IMR-90 (cell line): ENCODE results near the gene CHST2. TPM values are rescaled to one million over a fixed set of nuclear protein-coding genes. Genes with fewer than 3 reads are reported as not detected.
A peak's percentile ranks its signal among the peaks of the same experiment; 100 is the strongest.

Experiments
- ATAC-seq: fragments of 200-7000 bp; cut with Tn5 transposase; 2 replicates; pipeline ENCODE4 v1.9.1; 2020; ENCODE audit warnings: low read depth, mild to moderate bottlenecking, moderate library complexity
- BruUV-seq: library from RNA; stranded (reverse); fragments of 400-500 nt; replicated peaks from 2 replicates; lab custom pipeline; 2021; lab: Mats Ljungman, UMichigan
- CTCF ChIA-PET: fragments of 300-600 bp; formaldehyde crosslinking; extraction: SDS; loops from one replicate; lab custom pipeline; 2021; ENCODE audit warnings: antibody characterized with exemption; lab: Yijun Ruan, JAX
- POLR2A ChIA-PET: fragments of 300-600 bp; sonication (Branson Sonifier 250); formaldehyde crosslinking; loops from one replicate; lab custom pipeline; 2022; ENCODE audit warnings: antibody characterized with exemption; ENCODE audit not compliant: unreplicated experiment; lab: Charles Lee
- DNase-seq: peaks from one replicate; pipeline ENCODE4 v3.0.0; 2013
- H2AFZ ChIP-seq: replicated peaks from 2 replicates; pipeline ENCODE3; 2013; ENCODE audit warnings: low read length, mild to moderate bottlenecking; ENCODE audit not compliant: poor library complexity
- H2AK5ac ChIP-seq: 2 replicates; pipeline ENCODE4 v1.6.1; 2013; ENCODE audit warnings: low read depth, low read length, inconsistent platforms
- H2AK9ac ChIP-seq: replicated peaks from 2 replicates; pipeline ENCODE3; 2013; ENCODE audit warnings: mild to moderate bottlenecking, low read depth, low read length, moderate library complexity; ENCODE audit not compliant: poor library complexity
- H2BK120ac ChIP-seq: 2 replicates; pipeline ENCODE4 v1.6.1; 2013; ENCODE audit warnings: low read depth, low read length, inconsistent platforms
- H2BK15ac ChIP-seq: 3 replicates; pipeline ENCODE4 v1.6.1; 2013; ENCODE audit warnings: low read depth, low read length, inconsistent platforms
- H2BK20ac ChIP-seq: 2 replicates; pipeline ENCODE4 v1.6.1; 2013; ENCODE audit warnings: low read depth, mild to moderate bottlenecking, inconsistent platforms, low read length, moderate library complexity
- H2BK5ac ChIP-seq: 2 replicates; pipeline ENCODE4 v1.6.1; 2013; ENCODE audit warnings: mild to moderate bottlenecking, low read depth, low read length, inconsistent platforms; ENCODE audit not compliant: poor library complexity, severe bottlenecking
- H3K14ac ChIP-seq: replicated peaks from 2 replicates; pipeline ENCODE4 v1.6.1; 2013; ENCODE audit warnings: low read depth, low read length, inconsistent platforms
- H3K18ac ChIP-seq: 2 replicates; pipeline ENCODE4 v1.6.1; 2013; ENCODE audit warnings: low read depth, low read length, control low read depth
- H3K23ac ChIP-seq: 2 replicates; pipeline ENCODE4 v1.6.1; 2013; ENCODE audit warnings: low read depth, low read length, inconsistent platforms
- H3K27ac ChIP-seq: 2 replicates; pipeline ENCODE4 v1.5.1; 2013; ENCODE audit warnings: mild to moderate bottlenecking, control low read depth, low read length; ENCODE audit not compliant: insufficient read depth
- H3K27me3 ChIP-seq: 2 replicates; pipeline ENCODE4 v1.6.1; 2013; ENCODE audit warnings: low read length; ENCODE audit not compliant: control insufficient read depth, insufficient read depth
- H3K36me3 ChIP-seq: 2 replicates; pipeline ENCODE4 v1.6.1; 2013; ENCODE audit warnings: low read length, mixed read lengths; ENCODE audit not compliant: control insufficient read depth, insufficient read depth
- H3K4ac ChIP-seq: 2 replicates; pipeline ENCODE4 v1.6.1; 2013; ENCODE audit warnings: low read depth, low read length, inconsistent platforms
- H3K4me1 ChIP-seq: 2 replicates; pipeline ENCODE4 v1.6.1; 2013; ENCODE audit warnings: low read length, mixed read lengths; ENCODE audit not compliant: control insufficient read depth, insufficient read depth
- H3K4me2 ChIP-seq: 2 replicates; pipeline ENCODE4 v1.6.1; 2013; ENCODE audit warnings: low read depth, mild to moderate bottlenecking, control low read depth, low read length, moderate library complexity
- H3K4me3 ChIP-seq: 2 replicates; pipeline ENCODE4 v1.5.1; 2013; ENCODE audit warnings: low read depth, mild to moderate bottlenecking, control low read depth, low read length, moderate library complexity; ENCODE audit not compliant: insufficient read depth
- H3K56ac ChIP-seq: 2 replicates; pipeline ENCODE4 v1.6.1; 2013; ENCODE audit warnings: low read length, inconsistent platforms; ENCODE audit not compliant: insufficient read depth; ENCODE audit errors: extremely low read depth
- H3K79me1 ChIP-seq, 2 experiments: 2 replicates each; pipeline ENCODE4 v1.6.1; 2013; ENCODE audit warnings: low read length in 2 of 2, inconsistent platforms in 1 of 2, low read depth in 1 of 2
- H3K9ac ChIP-seq: 2 replicates; pipeline ENCODE4 v1.6.1; 2013; ENCODE audit warnings: low read depth, low read length, control low read depth
- H3K9me1 ChIP-seq: 2 replicates; pipeline ENCODE4 v1.6.1; 2013; ENCODE audit warnings: low read length, inconsistent platforms; ENCODE audit not compliant: insufficient read depth
- H3K9me3 ChIP-seq: 2 replicates; pipeline ENCODE4 v1.6.1; 2013; ENCODE audit warnings: low read length; ENCODE audit not compliant: control insufficient read depth, insufficient read depth
- H4K20me1 ChIP-seq: 2 replicates; pipeline ENCODE4 v1.6.1; 2013; ENCODE audit warnings: low read length, inconsistent platforms; ENCODE audit not compliant: insufficient read depth
- H4K5ac ChIP-seq: 2 replicates; pipeline ENCODE4 v1.6.1; 2013; ENCODE audit warnings: mild to moderate bottlenecking, low read depth, low read length, control low read depth
- H4K8ac ChIP-seq, 2 experiments: 2 replicates each; pipeline ENCODE4 v1.6.1; 2013; ENCODE audit warnings: low read depth in 2 of 2, low read length in 2 of 2, control low read depth in 1 of 2, inconsistent platforms in 1 of 2
- H4K91ac ChIP-seq: 2 replicates; pipeline ENCODE4 v1.6.1; 2013; ENCODE audit warnings: low read depth, low read length, inconsistent platforms; ENCODE audit not compliant: insufficient read depth
- BHLHE40 ChIP-seq: fragments of 150-350 bp; IDR thresholded peaks from 2 replicates; pipeline ENCODE4 v1.6.1; 2016; ENCODE audit warnings: mild to moderate bottlenecking, low read depth, low read length
- CEBPB ChIP-seq: IDR thresholded peaks from 2 replicates; pipeline ENCODE4 v1.6.1; 2012; ENCODE audit warnings: low read depth, low read length, improper control_type of control experiment
- CHD1 ChIP-seq: IDR thresholded peaks from 2 replicates; pipeline ENCODE4 v1.6.1; 2012; ENCODE audit warnings: low read depth, low read length, improper control_type of control experiment
- CTCF ChIP-seq: conservative IDR thresholded peaks from 2 replicates; pipeline ENCODE4 v1.5.1; 2012; ENCODE audit warnings: mild to moderate bottlenecking, low read depth, low read length, improper control_type of control experiment
- FOS ChIP-seq: fragments of 150-350 bp; IDR thresholded peaks from 2 replicates; pipeline ENCODE4 v1.6.1; 2016; ENCODE audit warnings: low read depth, low read length
- MAFK ChIP-seq: IDR thresholded peaks from 2 replicates; pipeline ENCODE4 v1.6.1; 2012; ENCODE audit warnings: low read depth, low read length, improper control_type of control experiment
- MAZ ChIP-seq: IDR thresholded peaks from 2 replicates; pipeline ENCODE4 v1.6.1; 2012; ENCODE audit warnings: low read depth, mild to moderate bottlenecking, low read length, improper control_type of control experiment, moderate library complexity, borderline replicate concordance
- MXI1 ChIP-seq: IDR thresholded peaks from 2 replicates; pipeline ENCODE4 v1.6.1; 2012; ENCODE audit warnings: low read depth, mild to moderate bottlenecking, low read length, moderate library complexity, borderline replicate concordance
- NFE2L2 ChIP-seq: fragments of 150-350 bp; IDR thresholded peaks from 2 replicates; pipeline ENCODE4 v1.6.1; 2016; ENCODE audit warnings: low read depth, mild to moderate bottlenecking, low read length
- POLR2A ChIP-seq: IDR thresholded peaks from 2 replicates; pipeline ENCODE4 v1.6.1; 2012; ENCODE audit warnings: mild to moderate bottlenecking, low read depth, low read length
- RAD21 ChIP-seq: IDR thresholded peaks from 2 replicates; pipeline ENCODE4 v1.6.1; 2012; ENCODE audit warnings: low read length, improper control_type of control experiment
- RCOR1 ChIP-seq: IDR thresholded peaks from 2 replicates; pipeline ENCODE4 v1.6.1; 2012; ENCODE audit warnings: mild to moderate bottlenecking, low read length, improper control_type of control experiment; ENCODE audit not compliant: insufficient replicate concordance
- RFX5 ChIP-seq: IDR thresholded peaks from 2 replicates; pipeline ENCODE4 v1.8.0; 2012; ENCODE audit warnings: low read depth, mild to moderate bottlenecking, low read length, moderate library complexity
- SMC3 ChIP-seq: fragments of 150-350 bp; IDR thresholded peaks from 2 replicates; pipeline ENCODE4 v1.6.1; 2016; ENCODE audit warnings: low read depth, mild to moderate bottlenecking, antibody characterized with exemption, low read length, moderate library complexity
- USF2 ChIP-seq: fragments of 150-350 bp; IDR thresholded peaks from 2 replicates; pipeline ENCODE4 v1.6.1; 2017; ENCODE audit warnings: mild to moderate bottlenecking, antibody characterized with exemption, low read length, low read depth
- WGBS, 2 experiments: methylation state at CpG; one replicate each; pipeline versions ENCODE4 v1.1.5 to v1.1.7; 2013; ENCODE audit warnings: missing lambda C conversion rate in 2 of 2; ENCODE audit not compliant: insufficient read length in 1 of 2; ENCODE audit errors: extremely low coverage in 2 of 2; 5-methylcytosine and 5-hydroxymethylcytosine counted together
- dilution Hi-C: fragments of 300-500 bp; cut with HindIII; formaldehyde crosslinking; loops from one replicate; pipeline ENCODE4 v1.14.3; 2018; ENCODE audit warnings: low sequenced_read_pairs; ENCODE audit not compliant: unreplicated experiment
- in situ Hi-C: fragments of 300-500 bp; cut with MboI; formaldehyde crosslinking; loops from 3 replicates; pipeline ENCODE4 v1.14.3; 2019; ENCODE audit warnings: low sequenced_read_pairs, inconsistent platforms, mixed read lengths
- intact Hi-C: fragments of 100-400 bp; cut with micrococcal nuclease; formaldehyde crosslinking; loops from 2 replicates; pipeline ENCODE4 v1.10.0; 2022
- polyA plus RNA-seq, 3 experiments: library from polyadenylated mRNA; depleted of rRNA; stranded (reverse); fragments of >200 nt; gene quantifications; 2 replicates each; pipeline ENCODE4 v1.2.3, GENCODE V29; 2012; ENCODE audit warnings: low replicate concordance in 1 of 3
- total RNA-seq: library from RNA; depleted of rRNA; stranded (reverse); fragments of >200 nt; gene quantifications from 2 replicates; pipeline ENCODE4 v1.2.3, GENCODE V29; 2012
- TF ChIP-seq, protein P1 (sequence below): fragments of 150-350 bp; IDR thresholded peaks from 2 replicates; pipeline ENCODE4 v1.6.1; 2016; ENCODE audit warnings: low read depth, mild to moderate bottlenecking, low read length, moderate library complexity, borderline replicate concordance

CHST2 gene
- total and polyA plus RNA-seq, 2 of the 4 experiments (the other 2 are of a cell fraction), result 0.90 to 1.4 TPM

DNA sequence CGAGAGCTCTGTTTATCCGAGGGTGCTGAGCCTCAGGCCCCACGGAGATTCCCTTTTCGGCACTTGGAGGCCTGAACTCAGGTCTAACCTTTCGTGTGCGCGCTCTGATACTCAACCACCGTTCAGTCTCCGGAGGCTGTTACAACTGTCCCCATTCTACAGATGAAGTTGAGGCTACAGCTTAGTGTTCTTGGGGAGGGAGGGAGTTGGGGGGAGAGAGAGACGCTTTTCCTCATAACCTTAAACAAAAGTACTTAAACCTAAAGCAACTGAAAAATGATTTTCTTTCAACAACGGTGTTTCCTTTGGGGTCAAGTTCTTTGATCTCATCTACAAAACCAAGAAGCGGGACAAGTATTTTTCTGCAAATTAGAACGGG is 952 bp upstream of the CHST2 start:
- no peak overlapping the region for H2BK15ac ChIP-seq
- H2BK120ac ChIP-seq, result no peak overlapping the region
- H3K56ac ChIP-seq, result no peak overlapping the region
- H2BK20ac ChIP-seq, result no peak overlapping the region
- in situ Hi-C loops (no loop called here), intact Hi-C loops (loop anchor here (1.0 kb wide), 1 partner anchor 556 kb away; no protein-coding TSS in a partner anchor), dilution Hi-C loops (no loop called here)
- no peak overlapping the region for H2AK5ac ChIP-seq
- no peaks in the 10 kb centered on the region for H4K20me1 ChIP-seq
- TF ChIP-seq RFX5, result no peak
- no peak for TF ChIP-seq FOS
- no peak for TF ChIP-seq POLR2A
- TF ChIP-seq, protein P1, sequence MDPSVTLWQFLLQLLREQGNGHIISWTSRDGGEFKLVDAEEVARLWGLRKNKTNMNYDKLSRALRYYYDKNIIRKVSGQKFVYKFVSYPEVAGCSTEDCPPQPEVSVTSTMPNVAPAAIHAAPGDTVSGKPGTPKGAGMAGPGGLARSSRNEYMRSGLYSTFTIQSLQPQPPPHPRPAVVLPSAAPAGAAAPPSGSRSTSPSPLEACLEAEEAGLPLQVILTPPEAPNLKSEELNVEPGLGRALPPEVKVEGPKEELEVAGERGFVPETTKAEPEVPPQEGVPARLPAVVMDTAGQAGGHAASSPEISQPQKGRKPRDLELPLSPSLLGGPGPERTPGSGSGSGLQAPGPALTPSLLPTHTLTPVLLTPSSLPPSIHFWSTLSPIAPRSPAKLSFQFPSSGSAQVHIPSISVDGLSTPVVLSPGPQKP, result no peak
- TF ChIP-seq NFE2L2, result no peak
- no peak for TF ChIP-seq USF2
- no peak for TF ChIP-seq MXI1
- TF ChIP-seq RAD21, result no peak
- no peak for TF ChIP-seq CEBPB
- TF ChIP-seq CTCF, result no peak
- TF ChIP-seq CHD1, result no peak
- TF ChIP-seq MAZ, result no peak
- TF ChIP-seq BHLHE40, result no peak
- TF ChIP-seq RCOR1, result no peak
- TF ChIP-seq MAFK, result no peak
- no peak for TF ChIP-seq SMC3
- H3K9me1 ChIP-seq, result no peaks in the 10 kb centered on the region; the same call in 1 of the 2 replicates
- no peaks in the 10 kb centered on the region for H3K79me1 ChIP-seq
- no peak overlapping the region for H3K27ac ChIP-seq
- no peak overlapping the region for H3K18ac ChIP-seq
- no peak overlapping the region for H3K4ac ChIP-seq
- no peak overlapping the region for H2BK5ac ChIP-seq
- BruUV-seq, result no TSS peak
- H3K27me3 ChIP-seq, result peaks cover 13% of the 10 kb centered on the region
- ChIA-PET POLR2A (no interaction called here), CTCF (interaction anchor here (1.2 kb wide), 1 partner anchor 556 kb away, joined by 3 read pairs; no protein-coding TSS in a partner anchor)
- no peak overlapping the region for H3K14ac ChIP-seq
- no peak overlapping the region for H4K8ac ChIP-seq
- no peak overlapping the region for H4K91ac ChIP-seq
- H3K4me3 ChIP-seq, result peak overlapping the region; percentile 94
- no peaks in the 10 kb centered on the region for H3K36me3 ChIP-seq
- WGBS, 2 experiments, result 61% methylated on average over 2 of the region's 13 CpGs; no CpG with 5 or more reads in 1 of the 2 experiments
- no peak overlapping the region for H3K23ac ChIP-seq
- H4K5ac ChIP-seq, result no peak overlapping the region
- peak overlapping the region; percentile 99 for H2AFZ ChIP-seq
- DNase-seq, result no peak
- no peaks in the 10 kb centered on the region for H3K4me1 ChIP-seq
- H3K4me2 ChIP-seq, result peak overlapping the region; percentile 68
- no peaks in the 10 kb centered on the region for H3K9me3 ChIP-seq
- H3K9ac ChIP-seq, result no peak overlapping the region; the same call in 1 of the 2 replicates
- no peak for ATAC-seq
- H2AK9ac ChIP-seq, result no peak overlapping the region
